Fibroblast of the aortic adventitia (primary cell): ENCODE results near the gene RPF1. TPM values are rescaled to one million over a fixed set of nuclear protein-coding genes. Genes with fewer than 3 reads are reported as not detected.

Experiments used
- DNase-seq: peaks from one replicate; pipeline ENCODE4 v3.0.0-alpha.2; 2010; ENCODE audit warnings: low read depth
- H3K4me3 ChIP-seq: 2 replicates; pipeline ENCODE4 v1.5.1; 2011; ENCODE audit warnings: low read depth, mild to moderate bottlenecking, control low read depth, low read length, moderate library complexity
- CTCF ChIP-seq: IDR thresholded peaks from 2 replicates; pipeline ENCODE4 v1.5.1; 2011; ENCODE audit warnings: mild to moderate bottlenecking, low read length, control low read depth, inconsistent platforms; ENCODE audit not compliant: insufficient read depth
- total RNA-seq: library from RNA; depleted of rRNA; stranded (reverse); fragments of >200 nt; gene quantifications from 2 replicates; pipeline ENCODE4 v1.2.3, GENCODE V29; 2012; ENCODE audit warnings: low replicate concordance

Gene RPF1
- total RNA-seq, 1 donor, result 51.6 TPM

GRCh38 chr1:84492726-84493125 lies 13.7 kb downstream of the RPF1 start:
- DNase-seq, result no peak
- TF ChIP-seq CTCF, result no peak

DNA sequence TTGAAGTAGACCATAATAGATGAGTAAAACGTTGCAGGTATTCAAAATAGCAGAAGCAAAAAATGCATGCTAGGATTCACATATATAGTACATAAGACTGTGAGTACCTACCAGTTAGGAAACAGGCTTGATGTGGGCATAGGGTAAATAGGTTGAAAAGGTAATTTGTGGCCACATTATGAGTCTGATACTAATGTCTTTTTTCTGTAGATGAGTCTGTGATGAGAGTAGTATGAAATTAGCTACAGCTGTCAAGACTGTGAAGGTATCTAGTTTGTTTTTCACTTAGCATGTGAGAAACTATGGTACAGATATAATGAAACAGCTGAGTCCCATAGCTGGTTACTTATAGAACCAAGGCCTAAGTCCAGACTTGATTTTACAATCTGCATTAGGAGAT lies 14.7 kb downstream of the RPF1 start:
- DNase-seq, result no peak
- no peak overlapping the region for H3K4me3 ChIP-seq
- no peak for TF ChIP-seq CTCF

More at GRCh38 chr1:84492726-84493125, 13.7 kb downstream of the RPF1 start:
- no peak overlapping the region for H3K4me3 ChIP-seq

DNA sequence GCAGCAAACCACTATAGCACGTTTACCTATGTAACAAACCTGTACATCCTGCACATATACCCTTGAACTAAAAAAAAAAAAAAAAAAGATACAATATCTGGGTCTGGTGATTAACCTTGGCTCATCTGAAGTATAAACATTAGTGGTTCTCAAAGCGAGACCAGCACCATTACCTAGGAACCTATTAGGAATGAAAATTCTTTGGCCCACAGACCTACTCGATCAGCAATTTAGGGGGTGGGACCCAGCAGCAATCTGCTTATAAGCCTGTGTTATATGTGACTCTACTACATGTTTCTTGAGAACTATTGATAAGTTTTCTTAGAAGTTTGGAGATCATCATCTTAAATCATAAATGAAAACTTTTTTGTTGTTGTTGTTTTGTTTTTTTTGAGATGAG lies 17.4 kb downstream of the RPF1 start:
- TF ChIP-seq CTCF, result no peak
- no peak for DNase-seq
- no peak overlapping the region for H3K4me3 ChIP-seq

DNA sequence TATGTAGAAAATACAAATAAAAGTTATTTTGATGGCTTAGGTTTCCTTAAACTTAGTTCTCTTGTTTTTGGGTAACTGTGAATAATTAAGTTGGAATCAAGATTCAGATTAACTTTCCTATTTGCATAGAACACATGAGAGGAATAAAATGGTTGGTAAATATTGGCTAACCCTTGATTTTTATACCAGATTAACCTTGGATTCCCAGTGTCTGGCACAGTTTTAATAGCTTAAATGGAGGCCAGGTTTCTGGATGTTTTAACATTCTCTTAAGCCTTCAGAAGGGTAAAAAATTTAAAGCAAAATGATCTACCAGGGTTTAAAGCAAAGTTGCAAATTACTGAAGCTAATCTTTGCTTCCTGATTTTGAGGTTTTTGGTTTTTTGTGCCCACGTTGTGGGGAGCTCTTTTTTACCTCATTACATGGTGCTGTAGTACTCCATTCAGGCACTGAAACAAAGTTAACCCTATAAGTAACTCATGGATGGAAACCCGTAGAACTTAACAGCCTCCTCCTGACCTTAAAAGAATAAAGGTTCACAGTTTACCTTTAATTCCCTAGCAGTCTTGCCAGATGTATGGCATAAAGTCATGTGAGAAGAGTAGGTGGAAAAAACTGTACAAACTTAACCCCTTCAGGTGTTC lies 18.7 kb downstream of the RPF1 start:
- no peak for TF ChIP-seq CTCF
- no peak overlapping the region for H3K4me3 ChIP-seq
- no peak for DNase-seq

- no peak for DNase-seq
- TF ChIP-seq CTCF, result no peak
- peak overlapping the region; percentile 6 for H3K4me3 ChIP-seq
These were observed 23.9 kb downstream of the RPF1 start for GRCh38 chr1:84502927-84503326.

GRCh38 chr1:84504580-84505492 lies 25.8 kb downstream of the RPF1 start:
- TF ChIP-seq CTCF, result peak; percentile 15
- DNase-seq, result peak; percentile 75
- H3K4me3 ChIP-seq, result peak overlapping the region; percentile 89
